ENCODE measurements around the gene MAP4K5. TPM values are rescaled to one million over a fixed set of nuclear protein-coding genes. Genes with fewer than 3 reads are reported as not detected.

Gene MAP4K5
- total RNA-seq (2022) (48.4 and 48.6 TPM in 2 replicates), Bru-seq, nascent RNA (percentile 91 among the genes with signal in this experiment), BruChase-seq, experiment 1, labeled RNA remaining after a 2-hour chase (percentile 85 among the genes with signal in this experiment), BruChase-seq, experiment 2, labeled RNA remaining after a 6-hour chase (percentile 80 among the genes with signal in this experiment)
- long read RNA-seq, partial matches to known transcripts = 4 of 43 reads
- long read RNA-seq, other reads (novel, unspliced or antisense) = 39 of 43 reads

- peaks cover 5% of the 10 kb centered on the region; the same call in 1 of the 2 replicates for H3K9me3 ChIP-seq
- DNase-seq = peak; percentile 91 to 94
- peaks cover 14% of the 10 kb centered on the region for H3K4me1 ChIP-seq
- Mint-ChIP-seq H3K9me3 (ENCODE audit: unreplicated experiment) (peaks cover 16% of the 10 kb centered on the region), H3K4me1 (ENCODE audit: low read depth, unreplicated experiment) (peaks cover 22% of the 10 kb centered on the region), H3K27me3 (ENCODE audit: insufficient read depth, unreplicated experiment) (peaks cover 2% of the 10 kb centered on the region), H3K36me3 (ENCODE audit: insufficient read depth, unreplicated experiment) (no peaks in the 10 kb centered on the region), H3K4me3 (ENCODE audit: unreplicated experiment) (peak within 1 kb of the TSS; percentile 82), H3K27ac (ENCODE audit: unreplicated experiment) (peak within 1 kb of the TSS; percentile 63)
- H3K4me3 ChIP-seq (ENCODE audit: low read depth, low read length) = peak within 1 kb of the TSS; percentile 92
- H3K27me3 ChIP-seq (replicated peaks; ENCODE audit: control insufficient read depth, insufficient read depth, low read length) = no peaks in the 10 kb centered on the region
- no TSS peak for BruUV-seq (replicated peaks)
- ChIA-PET POLR2A (interaction anchor here (0.9 kb wide), 1 partner anchor 212 kb away, joined by 3 read pairs; no protein-coding TSS in a partner anchor), CTCF (interaction anchor here (0.5 to 1.1 kb wide), 4 partner anchors 91 to 680 kb away, joined by 3 to 14 read pairs (median 4); partner anchors contain the start of gene NEMF)
- intact Hi-C loops (cut with micrococcal nuclease; ENCODE audit: unreplicated experiment) = loop anchor here (1.0 to 5.0 kb wide), 6 partner anchors 135 to 665 kb away; partner anchors contain the start of genes CDKL1 and VCPKMT
- TF ChIP-seq, protein P1, sequence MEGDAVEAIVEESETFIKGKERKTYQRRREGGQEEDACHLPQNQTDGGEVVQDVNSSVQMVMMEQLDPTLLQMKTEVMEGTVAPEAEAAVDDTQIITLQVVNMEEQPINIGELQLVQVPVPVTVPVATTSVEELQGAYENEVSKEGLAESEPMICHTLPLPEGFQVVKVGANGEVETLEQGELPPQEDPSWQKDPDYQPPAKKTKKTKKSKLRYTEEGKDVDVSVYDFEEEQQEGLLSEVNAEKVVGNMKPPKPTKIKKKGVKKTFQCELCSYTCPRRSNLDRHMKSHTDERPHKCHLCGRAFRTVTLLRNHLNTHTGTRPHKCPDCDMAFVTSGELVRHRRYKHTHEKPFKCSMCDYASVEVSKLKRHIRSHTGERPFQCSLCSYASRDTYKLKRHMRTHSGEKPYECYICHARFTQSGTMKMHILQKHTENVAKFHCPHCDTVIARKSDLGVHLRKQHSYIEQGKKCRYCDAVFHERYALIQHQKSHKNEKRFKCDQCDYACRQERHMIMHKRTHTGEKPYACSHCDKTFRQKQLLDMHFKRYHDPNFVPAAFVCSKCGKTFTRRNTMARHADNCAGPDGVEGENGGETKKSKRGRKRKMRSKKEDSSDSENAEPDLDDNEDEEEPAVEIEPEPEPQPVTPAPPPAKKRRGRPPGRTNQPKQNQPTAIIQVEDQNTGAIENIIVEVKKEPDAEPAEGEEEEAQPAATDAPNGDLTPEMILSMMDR (IDR thresholded peaks at IDR 0.05; ENCODE audit: insufficient read depth in 1 of 2, low read depth in 1 of 2, low read length in 1 of 2, severe bottlenecking in 1 of 2, unreplicated experiment in 1 of 2) = peak; percentile 80 to 95
- H3K36me3 ChIP-seq (ENCODE audit: control insufficient read depth, insufficient read depth, low read length) = no peaks in the 10 kb centered on the region
These were observed at the start of gene MAP4K5 for GRCh38 chr14:50532502-50533240. MAP4K5 (minus strand) TSS chr14:50532569; CDS start chr14:50532049, 520 bp downstream.

GRCh38 chr14:50578433-50578832, 46.1 kb upstream of the MAP4K5 start:
- ChIA-PET POLR2A (no interaction called here), CTCF (no interaction called here)
- Histone ChIP-seq H3K9me3 (no peaks in the 10 kb centered on the region), H3K4me1 (no peaks in the 10 kb centered on the region), H3K4me3 (ENCODE audit: low read depth, low read length) (no peak overlapping the region), H3K27me3 (replicated peaks; ENCODE audit: control insufficient read depth, insufficient read depth, low read length) (no peaks in the 10 kb centered on the region), H3K36me3 (ENCODE audit: control insufficient read depth, insufficient read depth, low read length) (no peaks in the 10 kb centered on the region)
- Mint-ChIP-seq H3K4me3 (ENCODE audit: unreplicated experiment) (no peak overlapping the region), H3K27me3 (ENCODE audit: insufficient read depth, unreplicated experiment) (peaks cover 4% of the 10 kb centered on the region), H3K36me3 (ENCODE audit: insufficient read depth, unreplicated experiment) (no peaks in the 10 kb centered on the region), H3K9me3 (ENCODE audit: unreplicated experiment) (no peaks in the 10 kb centered on the region), H3K27ac (ENCODE audit: unreplicated experiment) (no peak overlapping the region), H3K4me1 (ENCODE audit: low read depth, unreplicated experiment) (peaks cover 6% of the 10 kb centered on the region)
- no peak for DNase-seq
- intact Hi-C loops (cut with micrococcal nuclease; ENCODE audit: unreplicated experiment) = no loop called here
- TF ChIP-seq, protein P1 (IDR thresholded peaks at IDR 0.05; ENCODE audit: insufficient read depth in 1 of 2, low read depth in 1 of 2, low read length in 1 of 2, severe bottlenecking in 1 of 2, unreplicated experiment in 1 of 2) = no peak
- no TSS peak for BruUV-seq (replicated peaks)

GRCh38 chr14:50577982-50578381, 45.6 kb upstream of the MAP4K5 start:
- no peak for DNase-seq
- Mint-ChIP-seq H3K36me3 (ENCODE audit: insufficient read depth, unreplicated experiment) (no peaks in the 10 kb centered on the region), H3K27ac (ENCODE audit: unreplicated experiment) (no peak overlapping the region), H3K27me3 (ENCODE audit: insufficient read depth, unreplicated experiment) (peaks cover 4% of the 10 kb centered on the region), H3K4me3 (ENCODE audit: unreplicated experiment) (no peak overlapping the region), H3K4me1 (ENCODE audit: low read depth, unreplicated experiment) (peaks cover 6% of the 10 kb centered on the region), H3K9me3 (ENCODE audit: unreplicated experiment) (no peaks in the 10 kb centered on the region)
- Histone ChIP-seq H3K27me3 (replicated peaks; ENCODE audit: control insufficient read depth, insufficient read depth, low read length) (no peaks in the 10 kb centered on the region), H3K4me3 (ENCODE audit: low read depth, low read length) (no peak overlapping the region), H3K4me1 (no peaks in the 10 kb centered on the region), H3K9me3 (no peaks in the 10 kb centered on the region), H3K36me3 (ENCODE audit: control insufficient read depth, insufficient read depth, low read length) (no peaks in the 10 kb centered on the region)
- CTCF ChIA-PET = no interaction called here
- TF ChIP-seq, protein P1 (IDR thresholded peaks at IDR 0.05; ENCODE audit: insufficient read depth in 1 of 2, low read depth in 1 of 2, low read length in 1 of 2, severe bottlenecking in 1 of 2, unreplicated experiment in 1 of 2) = no peak
- intact Hi-C loops (cut with micrococcal nuclease; ENCODE audit: unreplicated experiment) = no loop called here
- POLR2A ChIA-PET = no interaction called here
- no TSS peak for BruUV-seq (replicated peaks)

Data from Caco-2 (cell line).